Activated CD8-positive, alpha-beta T cell treated with anti-CD3 and anti-CD28 coated beads, Interleukin-2, amount 10 ng/mL, durations not matched to agents 7 days and 5 days (primary cell): ENCODE measurements around the gene FOXL2NB. TPM values are rescaled to one million over a fixed set of nuclear protein-coding genes. Genes with fewer than 3 reads are reported as not detected.
"Not testable (repeated sequence)": the region's sequence is repeated elsewhere in the genome, so short reads cannot be mapped to it uniquely, and the experiment has no call there.

Experiments
- ATAC-seq: fragments of 150-1000 bp; cut with Tn5 transposase; one replicate; pipeline ENCODE4 v1.10.0; 2021; ENCODE audit warnings: moderate library complexity
- CTCF ChIA-PET: fragments of 350-600 bp; sonication (Branson Sonifier 250); formaldehyde crosslinking; loops from one replicate; lab custom pipeline; 2021; ENCODE audit warnings: antibody characterized with exemption; lab: Charles Lee
- POLR2A ChIA-PET: fragments of 350-600 bp; sonication (Branson Sonifier 250); formaldehyde crosslinking; loops from one replicate; lab custom pipeline; 2021; ENCODE audit warnings: antibody characterized with exemption; lab: Charles Lee
- DNase-seq: peaks from one replicate; pipeline ENCODE4 v3.0.0-alpha.2; 2020
- H3K27ac Mint-ChIP-seq: one replicate; pipeline ENCODE4 v1.8.0; 2021; ENCODE audit warnings: mild to moderate bottlenecking, mixed read lengths
- H3K27me3 Mint-ChIP-seq: one replicate; pipeline ENCODE4 v1.8.0; 2021; ENCODE audit warnings: low read depth, mixed read lengths
- H3K36me3 Mint-ChIP-seq: one replicate; pipeline ENCODE4 v1.8.0; 2021; ENCODE audit warnings: low read depth, mixed read lengths
- H3K4me1 Mint-ChIP-seq: one replicate; pipeline ENCODE4 v1.8.0; 2021; ENCODE audit warnings: low read depth, mixed read lengths
- H3K4me3 Mint-ChIP-seq: one replicate; pipeline ENCODE4 v1.8.0; 2021; ENCODE audit warnings: mild to moderate bottlenecking, mixed read lengths
- H3K9me3 Mint-ChIP-seq: one replicate; pipeline ENCODE4 v1.8.0; 2022; ENCODE audit warnings: mixed read lengths; ENCODE audit not compliant: insufficient read depth
- total RNA-seq, 2 experiments: library from RNA; stranded (reverse); gene quantifications; one replicate each; pipeline ENCODE4 v1.2.3, GENCODE V29; 2021

FOXL2NB gene
- total RNA-seq, 2 experiments from 2014 or later: not detected

DNA sequence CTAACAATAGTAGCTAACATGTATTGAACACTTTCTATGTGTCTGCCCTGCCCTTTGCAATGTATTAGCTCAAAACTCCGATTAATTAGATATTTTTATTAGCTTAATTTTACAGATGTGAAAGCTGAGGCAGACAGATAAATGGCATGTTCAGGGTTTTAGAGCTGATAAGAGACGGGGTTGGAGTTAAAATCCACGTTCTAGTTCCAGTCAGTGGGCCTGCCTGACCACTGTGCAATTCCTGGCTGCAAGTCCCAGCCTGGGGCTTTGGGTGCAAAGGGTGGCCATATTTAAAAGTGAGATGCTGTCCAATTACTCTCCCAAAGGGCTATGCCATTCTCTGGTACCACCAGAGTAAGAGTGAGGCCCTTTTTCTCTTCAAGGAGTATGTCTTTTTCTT lies 33.3 kb upstream of the FOXL2NB start:
- DNase-seq (no peak), ATAC-seq (no peak)
- no peak overlapping the region for H3K4me3 Mint-ChIP-seq
- H3K4me1 Mint-ChIP-seq: peaks cover 5% of the 10 kb centered on the region
- H3K27ac Mint-ChIP-seq: no peak overlapping the region
- no peaks in the 10 kb centered on the region for H3K9me3 Mint-ChIP-seq
- ChIA-PET CTCF (interaction anchor here (1.5 to 6.4 kb wide), 7 partner anchors 12 to 435 kb away, joined by 4 to 137 read pairs (median 8); partner anchors contain the start of gene CEP70), POLR2A (no interaction called here)
- H3K27me3 Mint-ChIP-seq: peaks cover 19% of the 10 kb centered on the region
- no peaks in the 10 kb centered on the region for H3K36me3 Mint-ChIP-seq

DNA sequence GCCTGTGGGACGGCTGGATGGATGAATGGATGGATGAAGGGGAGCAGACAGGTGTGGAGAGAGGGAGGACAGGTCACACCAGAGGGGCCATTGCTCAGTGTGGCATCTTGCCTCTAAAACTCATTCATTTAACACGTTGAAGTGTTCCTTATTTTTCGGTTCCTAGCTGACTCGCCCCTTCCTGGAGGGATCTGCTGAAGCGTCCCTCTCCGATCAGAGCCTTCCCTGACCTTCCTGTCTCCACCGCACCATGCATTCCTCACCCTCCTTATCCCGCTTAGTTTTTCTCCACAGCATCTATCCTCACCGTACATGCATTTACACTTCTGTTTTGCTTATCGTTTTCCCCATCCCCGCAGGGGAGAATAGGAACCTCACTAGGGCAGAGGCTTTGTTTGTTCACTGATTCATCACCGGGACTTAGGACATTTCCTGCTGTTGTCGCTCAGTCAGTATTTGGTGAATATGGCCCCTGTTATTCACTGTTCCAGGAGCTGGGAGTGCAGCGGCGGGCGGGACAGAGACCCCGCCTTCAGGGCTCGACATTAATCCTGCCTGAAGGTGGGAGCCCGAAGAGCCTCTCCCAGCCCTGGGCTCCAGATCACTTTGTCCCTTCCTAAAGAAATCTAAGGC lies 32.0 kb upstream of the FOXL2NB start:
- ChIA-PET POLR2A (interaction anchor here (0.6 to 1.7 kb wide), 3 partner anchors 216 to 853 kb away, joined by 3 to 10 read pairs (median 4); partner anchors contain the start of gene CEP70), CTCF (interaction anchor here (0.7 to 6.4 kb wide), 83 partner anchors 10 to 734 kb away, joined by 3 to 200 read pairs (median 5); partner anchors contain the start of genes ARMC8, CEP70, ESYT3 and FAIM)
- DNase-seq (no peak), ATAC-seq (peak; percentile 14)
- Mint-ChIP-seq H3K9me3 (no peaks in the 10 kb centered on the region), H3K36me3 (no peaks in the 10 kb centered on the region), H3K27me3 (peaks cover 26% of the 10 kb centered on the region), H3K4me3 (peak overlapping the region; percentile 71), H3K27ac (no peak overlapping the region), H3K4me1 (peaks cover 5% of the 10 kb centered on the region)

DNA sequence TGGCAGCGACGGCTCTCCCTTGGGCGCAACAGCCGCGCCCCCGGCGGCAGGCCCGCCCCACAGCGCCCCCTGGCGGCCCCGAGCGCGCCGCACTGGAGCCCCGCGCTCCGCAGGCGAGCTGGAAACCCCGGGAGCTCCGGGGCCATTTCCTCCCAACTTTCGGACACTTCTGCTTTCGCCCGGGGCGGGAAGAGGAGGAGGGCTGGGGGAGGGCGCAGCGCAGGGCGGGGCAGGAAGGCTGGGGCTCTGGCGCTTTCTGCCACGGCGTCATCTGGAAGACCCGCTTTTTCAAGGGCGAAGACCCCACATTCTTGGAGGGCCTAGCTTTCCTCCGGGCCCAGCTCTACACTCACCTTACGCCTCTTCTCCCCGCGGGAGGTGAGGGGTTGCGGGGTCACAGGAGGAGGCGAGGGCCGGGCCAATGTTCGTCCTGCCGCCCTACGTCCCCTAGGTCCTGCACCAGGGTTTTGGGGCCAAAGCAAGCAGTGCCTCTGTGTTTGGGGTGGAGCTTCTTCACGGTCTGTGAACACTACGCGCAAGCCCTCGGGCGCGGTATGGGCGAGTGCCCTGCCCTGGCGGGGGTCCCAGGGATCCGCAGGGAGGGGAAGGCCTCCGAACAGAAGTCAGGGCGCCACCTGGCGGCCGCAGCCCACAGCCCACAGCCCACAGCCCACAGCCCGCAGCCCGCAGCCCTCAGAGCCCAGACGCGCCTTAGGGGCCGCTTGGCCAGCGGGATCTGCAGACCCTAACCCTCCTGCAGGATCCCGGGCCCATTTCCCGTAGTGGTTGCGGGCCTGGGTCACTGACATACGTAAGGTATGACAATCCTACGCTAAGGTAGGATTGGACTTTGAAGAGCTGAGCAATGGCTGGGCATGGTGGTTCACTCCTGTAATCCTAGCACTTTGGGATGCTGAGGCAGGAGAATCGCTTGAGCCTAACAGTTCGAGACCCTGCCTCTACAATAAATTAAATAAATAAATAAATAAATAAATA lies 31.2 kb upstream of the FOXL2NB start:
- Mint-ChIP-seq H3K9me3 (no peaks in the 10 kb centered on the region), H3K4me1 (peaks cover 5% of the 10 kb centered on the region), H3K27me3 (peaks cover 27% of the 10 kb centered on the region), H3K27ac (peak overlapping the region; percentile 74), H3K36me3 (no peaks in the 10 kb centered on the region), H3K4me3 (peak overlapping the region; percentile 71)
- DNase-seq (peak; percentile 81), ATAC-seq (peak; percentile 87)
- CTCF ChIA-PET: interaction anchor here (0.6 to 6.4 kb wide), 107 partner anchors 10 to 735 kb away, joined by 3 to 200 read pairs (median 5); partner anchors contain the start of genes ARMC8, CEP70, ESYT3 and FAIM
- POLR2A ChIA-PET: interaction anchor here (0.6 to 1.7 kb wide), 4 partner anchors 216 to 854 kb away, joined by 3 to 10 read pairs (median 4); partner anchors contain the start of gene CEP70

DNA sequence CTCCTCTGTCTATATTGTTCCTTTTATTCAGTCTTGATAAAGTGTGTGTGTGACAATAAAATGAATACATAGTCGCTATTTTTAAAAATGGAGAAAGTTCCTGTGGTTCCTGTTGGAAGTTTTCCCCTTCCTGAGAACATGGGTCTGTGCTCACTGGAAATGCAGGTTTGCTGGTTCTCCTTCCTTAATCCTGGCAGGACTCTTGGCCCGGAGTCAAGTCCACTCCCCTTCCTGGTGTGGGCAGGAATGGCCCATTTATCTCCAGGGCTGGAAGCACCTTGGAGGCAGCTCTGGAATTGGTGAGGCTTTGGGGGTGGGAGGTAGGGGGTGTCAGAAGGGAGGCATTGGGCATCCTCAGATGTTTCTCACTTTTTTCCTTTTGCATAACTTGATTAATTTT lies 30.2 kb upstream of the FOXL2NB start:
- CTCF ChIA-PET: interaction anchor here (0.6 to 6.4 kb wide), 40 partner anchors 9 to 730 kb away, joined by 3 to 200 read pairs (median 7); partner anchors contain the start of genes ARMC8, CEP70 and FAIM
- H3K27ac Mint-ChIP-seq: no peak overlapping the region
- H3K4me3 Mint-ChIP-seq: no peak overlapping the region
- no peak for ATAC-seq
- POLR2A ChIA-PET: interaction anchor here (0.6 to 1.7 kb wide), 4 partner anchors 218 to 548 kb away, joined by 3 to 10 read pairs (median 4); partner anchors contain the start of gene CEP70
- peaks cover 5% of the 10 kb centered on the region for H3K4me1 Mint-ChIP-seq
- peaks cover 24% of the 10 kb centered on the region for H3K27me3 Mint-ChIP-seq
- DNase-seq: no peak
- H3K9me3 Mint-ChIP-seq: no peaks in the 10 kb centered on the region
- no peaks in the 10 kb centered on the region for H3K36me3 Mint-ChIP-seq

DNA sequence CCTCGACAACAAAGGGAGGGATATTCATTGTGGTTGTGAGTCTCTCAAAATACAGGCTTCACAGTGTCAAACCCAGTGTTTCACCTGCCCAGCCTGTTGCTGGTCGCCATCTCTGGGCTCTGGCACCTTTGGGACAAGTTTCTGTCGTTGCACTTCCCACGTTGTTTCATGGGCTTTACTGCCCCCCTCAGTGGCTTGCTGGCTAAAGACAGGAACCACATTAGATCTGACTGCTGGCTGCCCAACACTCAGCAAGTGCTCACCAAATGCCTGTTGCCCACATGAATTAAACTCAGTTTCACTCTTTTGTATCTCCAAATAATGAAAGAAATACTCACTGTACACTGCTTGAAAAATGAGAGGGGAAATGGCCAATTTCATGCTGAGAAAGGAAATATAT lies 27.7 kb upstream of the FOXL2NB start:
- POLR2A ChIA-PET: no interaction called here
- CTCF ChIA-PET: interaction anchor here (0.9 to 6.4 kb wide), 5 partner anchors 14 to 746 kb away, joined by 3 to 137 read pairs (median 7); partner anchors contain the start of gene CEP70
- ATAC-seq: no peak

DNA sequence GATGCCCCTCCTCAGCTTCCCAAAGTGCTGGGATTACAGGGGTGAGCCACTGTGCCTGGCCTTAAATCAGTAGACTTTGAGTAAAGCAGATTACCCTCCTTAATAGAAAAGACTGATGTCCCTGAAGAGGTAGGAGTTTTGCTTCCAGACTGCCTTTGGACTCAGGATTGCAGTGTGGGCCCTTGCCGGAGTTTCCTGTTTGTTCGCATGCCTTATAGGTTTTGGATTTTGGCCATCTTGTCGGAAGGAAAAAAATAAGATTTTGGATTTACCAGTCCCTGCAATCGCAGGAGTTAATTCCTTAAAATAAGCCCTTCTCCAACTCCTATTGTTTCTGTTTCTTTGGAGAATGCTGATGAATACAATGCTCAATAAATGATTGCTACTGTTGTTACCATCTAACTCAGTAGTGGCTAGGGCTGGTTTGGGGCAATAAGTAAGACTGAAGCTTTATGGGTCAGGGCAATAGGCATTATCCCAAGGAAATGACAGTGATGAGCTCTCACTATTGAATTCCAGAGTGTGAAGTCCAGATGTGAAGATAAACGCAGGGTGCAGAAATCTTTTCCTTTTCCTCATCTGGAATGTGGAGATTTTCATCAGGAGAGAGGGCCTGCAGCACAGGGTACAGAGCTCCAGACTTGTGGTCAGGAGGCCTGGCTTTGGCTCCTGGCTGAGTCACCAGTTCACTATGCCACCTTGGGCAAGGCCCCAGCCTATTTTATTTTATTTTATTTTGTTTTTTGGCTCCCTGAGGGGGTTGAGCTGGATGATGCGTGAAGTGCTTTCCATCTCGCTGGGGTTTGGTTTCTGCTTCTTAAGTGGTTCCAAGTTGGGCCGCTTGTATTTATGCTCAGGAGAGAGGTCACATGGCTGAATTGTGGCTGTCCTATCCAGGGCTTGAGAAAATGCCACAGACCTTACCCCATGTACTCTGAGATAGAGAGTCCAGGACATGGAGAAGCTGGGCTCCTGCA lies 25.4 kb upstream of the FOXL2NB start:
- Mint-ChIP-seq H3K27ac (no peak overlapping the region), H3K27me3 (peaks cover 19% of the 10 kb centered on the region), H3K9me3 (no peaks in the 10 kb centered on the region), H3K4me3 (no peak overlapping the region), H3K36me3 (no peaks in the 10 kb centered on the region), H3K4me1 (no peaks in the 10 kb centered on the region)
- ATAC-seq: no peak
- DNase-seq: no peak
- ChIA-PET POLR2A (no interaction called here), CTCF (interaction anchor here (1.5 to 6.3 kb wide), 8 partner anchors 11 to 503 kb away, joined by 5 to 58 read pairs (median 28); partner anchors contain the start of gene CEP70)

More for the DNA sequence above, 27.7 kb upstream of the FOXL2NB start:
- peaks cover 24% of the 10 kb centered on the region for H3K27me3 Mint-ChIP-seq
- H3K9me3 Mint-ChIP-seq: no peaks in the 10 kb centered on the region
- H3K4me3 Mint-ChIP-seq: no peak overlapping the region
- no peaks in the 10 kb centered on the region for H3K36me3 Mint-ChIP-seq
- no peak for DNase-seq
- no peak overlapping the region for H3K27ac Mint-ChIP-seq
- peaks cover 5% of the 10 kb centered on the region for H3K4me1 Mint-ChIP-seq

DNA sequence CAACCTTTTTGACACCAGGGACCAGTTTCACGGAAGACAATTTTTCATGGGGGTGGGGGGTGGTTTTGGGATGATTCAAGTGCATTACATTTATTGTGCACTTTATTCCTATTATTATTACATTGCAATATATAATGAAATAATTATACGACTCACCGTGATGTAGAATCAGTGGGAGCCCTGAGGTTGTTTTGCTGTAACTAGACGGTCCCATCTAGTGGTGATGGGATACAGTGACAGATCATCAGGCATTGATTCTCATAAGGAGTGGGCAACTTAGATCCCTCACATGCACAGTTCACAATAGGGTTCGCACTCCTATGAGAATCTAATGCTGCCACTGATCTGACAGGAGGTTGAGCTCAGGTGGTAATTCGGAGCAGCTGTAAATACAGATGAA lies 24.6 kb upstream of the FOXL2NB start:
- H3K36me3 Mint-ChIP-seq, DNase-seq, H3K4me1 Mint-ChIP-seq, H3K27ac Mint-ChIP-seq, H3K9me3 Mint-ChIP-seq, POLR2A ChIA-PET, H3K4me3 Mint-ChIP-seq, ATAC-seq: not testable (repeated sequence)
- CTCF ChIA-PET: interaction anchor here (1.0 to 6.3 kb wide), 22 partner anchors 11 to 510 kb away, joined by 3 to 58 read pairs (median 6); partner anchors contain the start of genes CEP70 and ESYT3
- peaks cover 15% of the 10 kb centered on the region for H3K27me3 Mint-ChIP-seq

DNA sequence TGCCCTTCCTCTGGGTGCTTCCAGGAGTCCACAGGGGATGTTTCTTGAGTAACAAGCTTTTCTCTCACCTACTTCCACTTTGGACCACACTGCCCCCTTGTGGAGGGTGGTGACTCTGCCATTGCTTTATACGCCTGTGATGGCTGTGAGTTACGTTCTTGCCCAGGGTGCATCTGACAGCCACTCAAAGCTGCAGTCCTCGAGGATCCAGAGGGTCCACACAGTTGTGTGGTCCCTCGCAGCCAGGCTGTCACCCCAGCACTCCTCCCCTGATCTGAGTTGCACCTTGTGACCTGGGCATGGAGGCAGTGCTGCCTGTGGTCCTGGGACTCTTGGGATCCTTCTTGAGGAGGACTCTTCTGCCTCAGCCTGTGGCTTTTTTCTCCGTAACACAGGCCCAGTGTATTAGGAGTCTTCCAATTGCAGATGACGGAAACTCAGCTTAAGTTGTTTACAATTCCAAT lies 23.5 kb upstream of the FOXL2NB start:
- CTCF ChIA-PET: interaction anchor here (0.6 to 6.3 kb wide), 62 partner anchors 9 to 854 kb away, joined by 3 to 58 read pairs (median 4); partner anchors contain the start of genes CEP70 and ESYT3

DNA sequence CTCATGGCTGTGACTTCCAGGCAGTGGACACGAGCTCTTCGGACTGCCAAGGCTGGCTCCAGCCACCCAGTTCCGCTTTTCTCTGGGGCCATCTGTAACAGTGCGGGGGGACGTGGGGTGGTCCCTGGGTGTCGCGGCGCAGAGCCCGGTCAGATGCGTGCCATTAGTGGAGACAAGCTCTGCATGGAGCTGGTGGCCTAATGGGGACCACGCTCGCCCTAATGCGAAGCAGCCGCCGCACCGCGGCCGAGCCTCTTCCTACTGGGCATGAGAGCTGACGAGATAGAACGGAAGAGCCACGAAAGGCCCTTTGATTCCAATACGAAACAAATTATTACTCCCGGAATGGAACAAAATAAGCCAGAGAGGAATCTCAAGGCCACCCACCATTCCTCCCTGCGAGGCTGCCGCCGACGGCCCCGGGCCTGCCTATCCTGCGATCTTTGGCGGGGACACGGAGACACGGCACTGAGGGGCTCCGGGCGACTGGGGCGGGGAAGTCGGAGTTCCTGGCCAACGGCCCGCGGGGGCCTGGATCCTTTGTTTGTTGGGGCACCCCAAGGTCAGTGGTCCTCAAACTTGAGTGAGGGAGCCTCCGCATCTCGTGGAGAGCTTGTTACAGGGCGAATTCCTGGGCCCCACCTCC lies 18.2 kb upstream of the FOXL2NB start:
- Mint-ChIP-seq H3K4me3 (no peak overlapping the region), H3K9me3 (no peaks in the 10 kb centered on the region), H3K4me1 (no peaks in the 10 kb centered on the region), H3K27ac (no peak overlapping the region), H3K36me3 (no peaks in the 10 kb centered on the region), H3K27me3 (peaks cover 11% of the 10 kb centered on the region)
- no peak for ATAC-seq
- CTCF ChIA-PET: interaction anchor here (1.3 kb wide), 1 partner anchor 13 kb away, joined by 4 read pairs; no protein-coding TSS in a partner anchor
- POLR2A ChIA-PET: no interaction called here
- DNase-seq: no peak

More for the DNA sequence above, 23.5 kb upstream of the FOXL2NB start:
- Mint-ChIP-seq H3K27me3 (peaks cover 8% of the 10 kb centered on the region), H3K9me3 (no peaks in the 10 kb centered on the region), H3K4me1 (no peaks in the 10 kb centered on the region), H3K4me3 (no peak overlapping the region), H3K27ac (no peak overlapping the region), H3K36me3 (no peaks in the 10 kb centered on the region)
- POLR2A ChIA-PET: no interaction called here
- ATAC-seq (peak; percentile 83), DNase-seq (peak; percentile 90)
